Suppressor macrophage treated with lipopolysaccharide for 4 hours (primary cell): ENCODE measurements around the gene PKDREJ.

ENCODE experiments used
- DNase-seq: peaks from one replicate; pipeline ENCODE4 v3.0.0-alpha.2; 2020

Gene PKDREJ

DNA sequence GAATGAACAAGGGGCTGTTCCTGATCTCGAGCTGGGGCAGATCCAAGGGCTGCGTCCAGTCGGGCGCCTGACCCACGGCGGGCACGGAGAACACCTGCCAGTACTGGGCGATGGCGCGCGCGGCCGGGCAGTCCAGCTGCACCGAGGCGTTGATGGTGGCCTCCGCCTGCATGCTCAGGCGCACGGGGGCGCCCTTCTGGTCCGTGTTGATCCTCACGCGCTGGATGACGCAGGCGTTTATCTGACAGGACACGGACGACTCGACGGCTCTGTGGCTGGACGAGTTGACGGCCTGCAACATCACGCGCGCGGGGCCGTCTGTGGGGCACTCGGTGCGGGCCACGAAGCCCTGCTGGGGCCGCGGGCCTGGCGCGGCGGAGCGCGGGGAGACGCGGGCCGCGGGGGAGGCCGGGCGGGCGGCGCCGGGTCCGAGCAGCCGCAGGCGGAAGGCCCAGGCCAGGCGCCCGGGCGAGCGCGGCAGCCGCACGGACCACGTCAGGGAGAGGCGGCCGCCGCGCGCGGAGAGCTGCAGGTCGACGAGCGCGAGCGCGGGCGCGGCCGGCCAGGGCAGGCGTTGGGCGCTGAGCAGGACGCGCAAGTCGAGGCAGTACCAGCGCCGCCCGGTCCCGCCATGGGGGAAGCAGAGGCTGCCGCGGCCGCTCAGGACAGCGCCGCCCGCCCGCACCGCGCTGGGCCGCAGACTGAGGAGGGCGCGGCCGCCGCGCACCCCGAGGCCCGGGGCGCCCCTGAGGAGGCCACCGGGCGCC lies 511 bp downstream of the PKDREJ start:
- peak; percentile 74 for DNase-seq

DNA sequence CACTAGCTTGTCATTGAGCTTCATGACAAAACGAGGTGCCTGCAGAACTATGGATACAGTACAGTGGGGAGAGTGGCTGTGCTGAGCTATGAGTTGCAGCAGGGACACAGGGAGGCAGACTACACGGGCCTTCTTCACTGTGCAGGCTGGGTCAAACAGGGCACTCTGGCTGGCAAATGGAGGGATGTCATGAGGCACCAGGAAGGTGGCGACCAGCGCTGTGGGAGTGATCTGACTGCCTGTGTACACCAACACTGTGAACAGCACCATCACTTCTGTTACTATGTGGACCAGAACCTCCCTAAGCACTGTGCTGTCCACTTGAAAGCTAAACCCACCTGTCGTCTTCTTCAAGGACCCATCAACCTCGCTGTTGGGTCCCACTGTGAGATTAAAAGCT lies 3.1 kb downstream of the PKDREJ start:
- DNase-seq, result no peak

DNA sequence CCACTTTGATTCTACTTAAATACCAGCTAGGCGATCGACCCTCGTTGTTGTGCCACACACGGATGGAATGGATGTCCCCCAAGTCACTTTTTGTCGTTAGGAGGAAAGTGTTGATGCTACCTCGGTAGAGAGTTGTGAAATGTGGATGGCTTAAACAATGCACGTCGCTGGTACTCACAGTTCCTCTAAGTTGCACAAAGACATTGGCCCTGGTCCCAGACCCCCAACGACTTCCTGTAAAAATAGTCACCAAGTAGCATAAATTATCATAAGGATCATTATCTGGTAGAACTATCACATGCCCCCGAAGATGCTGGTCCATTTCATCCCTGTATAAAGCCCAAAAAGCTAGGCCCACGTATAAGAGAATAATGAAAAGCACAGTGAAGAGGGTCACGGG lies 3.8 kb downstream of the PKDREJ start:
- DNase-seq, result peak; percentile 29

GRCh38 chr22:46256358-46256958 lies 6.7 kb downstream of the PKDREJ start:
- DNase-seq, result no peak

- DNase-seq, result no peak
These were observed 11.2 kb downstream of the PKDREJ start for GRCh38 chr22:46251816-46252380.

DNA sequence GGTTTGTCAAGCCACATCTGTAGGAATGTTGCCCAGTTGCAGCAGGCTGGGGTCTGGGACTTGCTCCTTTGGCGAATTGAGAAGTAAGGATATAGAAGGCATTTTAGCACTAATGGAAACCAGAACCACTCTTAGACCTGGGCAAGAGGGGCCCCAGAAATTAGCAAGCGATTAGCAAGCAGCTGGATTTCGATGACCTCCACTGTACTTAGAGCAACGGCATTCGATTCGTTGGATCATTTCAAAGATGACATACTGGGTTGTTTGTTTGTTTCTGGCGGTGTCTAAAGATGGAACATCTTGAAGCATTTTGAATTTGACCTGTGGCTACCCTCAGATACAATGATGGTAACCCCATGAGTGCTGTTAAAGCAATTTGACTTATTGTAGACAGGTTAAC lies 11.9 kb downstream of the PKDREJ start:
- DNase-seq, result no peak

DNA sequence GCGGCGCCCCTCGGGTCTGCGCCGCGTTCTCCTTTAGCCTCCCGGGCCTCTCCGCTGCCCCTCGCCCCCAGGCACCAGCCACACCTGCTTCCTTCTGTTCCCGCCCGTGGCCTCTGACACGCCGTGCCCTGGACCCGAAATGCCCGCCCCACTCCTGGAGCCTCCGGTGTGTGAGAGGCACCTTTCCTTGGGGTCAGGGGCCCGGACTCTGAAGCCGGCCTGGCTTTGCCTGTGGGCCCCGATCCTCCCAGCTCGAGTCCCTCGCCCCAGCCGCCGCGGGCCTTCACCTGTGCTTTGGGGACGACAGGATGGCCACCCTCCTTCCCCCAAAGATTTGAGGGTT lies 12.4 kb downstream of the PKDREJ start:
- no peak for DNase-seq

DNA sequence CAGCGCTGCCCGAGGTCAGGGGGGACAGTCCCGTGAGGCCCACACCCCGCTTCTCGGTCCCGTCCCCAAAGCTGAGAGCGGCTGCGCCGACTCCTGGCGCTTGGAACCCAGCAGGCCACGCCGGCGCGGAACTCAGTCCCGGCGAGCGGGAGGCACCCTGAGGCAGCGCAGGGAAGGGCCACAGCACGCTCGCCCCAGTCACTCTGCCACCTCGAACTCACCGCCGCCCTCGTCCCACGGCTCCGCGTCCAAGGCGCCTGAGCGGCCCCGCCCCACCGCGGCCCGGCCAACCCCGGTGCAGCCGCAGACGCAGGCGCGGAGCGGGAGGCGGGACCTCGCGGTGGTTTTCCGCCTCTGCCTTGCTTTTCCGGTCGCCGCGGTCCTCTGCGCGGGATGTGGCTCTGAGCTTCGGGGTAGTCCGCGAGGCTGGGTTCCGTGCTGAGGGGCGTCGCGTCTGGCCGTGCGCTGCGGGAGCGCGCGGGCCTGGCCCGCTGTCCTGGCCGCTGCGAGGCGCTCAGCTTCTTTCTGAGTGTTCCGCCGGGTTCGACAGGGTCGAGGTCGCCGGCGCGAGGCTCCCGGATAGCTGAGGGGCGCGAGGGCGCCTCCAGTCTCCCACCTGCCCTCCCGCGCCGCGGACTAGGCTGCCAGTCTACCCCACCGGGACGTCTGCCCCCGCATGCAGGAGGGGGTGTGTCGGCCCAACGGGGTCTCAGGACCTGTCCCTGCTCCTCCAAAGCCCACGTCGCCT lies 12.9 kb downstream of the PKDREJ start, which contains the start of gene CDPF1:
TSS of gene CDPF1 (minus strand) at position 259 of the 748 bp plus-strand sequence. CDS start 2,009 bp downstream, outside the sequence.
- peak; percentile 95 for DNase-seq

GRCh38 chr22:46247443-46247975 lies 15.6 kb downstream of the PKDREJ start:
- DNase-seq, result no peak

- no peak for DNase-seq
These were observed 17.0 kb downstream of the PKDREJ start for GRCh38 chr22:46246178-46246577.

GRCh38 chr22:46245511-46245910 lies 17.6 kb downstream of the PKDREJ start:
- no peak for DNase-seq

DNA sequence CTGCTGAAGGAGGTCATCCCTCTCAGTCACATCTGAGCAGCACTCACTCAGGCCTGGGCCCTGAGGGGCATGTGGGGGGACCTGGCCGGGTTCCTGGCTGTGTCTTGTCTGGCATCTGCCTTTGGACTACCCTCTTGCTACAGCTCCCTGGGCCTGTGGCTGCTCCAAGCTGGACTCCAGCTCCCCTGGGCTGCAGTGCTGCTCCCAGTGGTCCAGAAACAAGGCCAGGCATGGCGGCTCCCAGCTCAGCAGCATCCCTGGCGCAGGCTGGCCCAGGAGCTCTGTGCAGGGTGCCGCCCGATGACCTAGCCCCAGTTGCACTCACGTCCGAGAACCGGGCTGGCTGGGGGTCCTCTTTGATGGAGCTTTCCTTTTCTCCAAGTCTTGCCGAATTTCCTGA lies 18.4 kb downstream of the PKDREJ start:
- DNase-seq, result no peak

GRCh38 chr22:46242076-46242475 lies 21.1 kb downstream of the PKDREJ start:
- DNase-seq, result peak; percentile 17

- no peak for DNase-seq
These were observed 21.6 kb downstream of the PKDREJ start for GRCh38 chr22:46241396-46242007.

GRCh38 chr22:46240907-46241306 lies 22.2 kb downstream of the PKDREJ start:
- DNase-seq, result no peak

DNA sequence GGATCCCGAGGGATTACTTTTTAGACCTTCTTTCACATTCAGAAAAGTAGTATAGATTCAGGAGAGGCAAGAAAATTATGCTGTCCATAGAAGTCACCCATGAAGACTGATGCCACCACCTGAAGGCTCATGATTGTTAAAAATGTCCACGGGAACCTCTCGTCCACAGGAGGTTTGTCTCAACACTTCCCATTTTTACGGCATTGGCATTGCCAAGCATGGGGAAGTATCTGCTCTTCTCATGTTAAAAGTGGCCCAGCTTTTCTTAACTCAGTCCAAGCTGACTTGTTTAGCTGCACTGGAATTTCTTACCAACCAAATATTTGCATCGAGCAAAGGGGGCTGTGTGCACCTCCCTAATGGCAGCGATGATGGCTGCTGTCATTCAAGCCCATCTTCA lies 22.6 kb downstream of the PKDREJ start:
- DNase-seq, result peak; percentile 26

- DNase-seq, result no peak
These were observed 23.1 kb downstream of the PKDREJ start for GRCh38 chr22:46240073-46240472.

DNA sequence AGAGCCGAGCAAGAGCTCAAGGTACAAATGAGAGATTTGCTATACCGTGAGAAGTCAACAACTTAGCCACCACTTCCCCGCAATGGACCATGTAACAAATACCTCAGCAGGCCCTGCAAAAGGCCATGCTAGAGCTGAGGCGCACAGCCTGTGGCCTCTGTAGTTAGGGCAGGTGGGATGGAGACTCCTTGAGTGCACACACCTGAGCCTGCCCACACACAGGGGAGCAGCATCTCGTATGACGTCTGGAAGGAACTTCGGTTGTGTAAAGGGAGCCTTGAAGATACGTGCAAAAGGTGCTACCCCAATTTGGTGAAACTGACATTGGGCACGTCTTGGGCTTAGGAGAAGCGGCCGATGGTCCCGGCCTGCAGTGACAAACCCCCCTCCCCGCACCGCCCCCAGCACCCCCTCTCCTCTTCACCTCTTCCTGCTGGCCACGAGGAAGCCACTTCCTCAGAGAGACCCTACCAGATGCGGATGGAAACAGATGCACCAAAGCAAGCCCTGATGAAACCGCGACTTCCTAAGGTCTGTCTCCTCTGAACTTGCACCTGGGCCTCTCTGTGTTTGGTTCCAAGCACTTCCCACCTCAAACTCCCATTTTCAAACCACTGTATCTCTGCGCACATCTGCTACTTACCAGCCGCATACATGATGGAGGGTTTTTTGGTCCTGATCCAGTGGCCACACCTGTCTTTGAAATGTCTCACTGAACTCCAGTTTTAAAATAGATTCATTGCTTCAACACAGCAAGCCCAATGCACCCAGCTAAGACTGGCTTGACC lies 23.7 kb downstream of the PKDREJ start:
- DNase-seq, result no peak

- no peak for DNase-seq
These were observed 24.6 kb downstream of the PKDREJ start for GRCh38 chr22:46238541-46238940.

DNA sequence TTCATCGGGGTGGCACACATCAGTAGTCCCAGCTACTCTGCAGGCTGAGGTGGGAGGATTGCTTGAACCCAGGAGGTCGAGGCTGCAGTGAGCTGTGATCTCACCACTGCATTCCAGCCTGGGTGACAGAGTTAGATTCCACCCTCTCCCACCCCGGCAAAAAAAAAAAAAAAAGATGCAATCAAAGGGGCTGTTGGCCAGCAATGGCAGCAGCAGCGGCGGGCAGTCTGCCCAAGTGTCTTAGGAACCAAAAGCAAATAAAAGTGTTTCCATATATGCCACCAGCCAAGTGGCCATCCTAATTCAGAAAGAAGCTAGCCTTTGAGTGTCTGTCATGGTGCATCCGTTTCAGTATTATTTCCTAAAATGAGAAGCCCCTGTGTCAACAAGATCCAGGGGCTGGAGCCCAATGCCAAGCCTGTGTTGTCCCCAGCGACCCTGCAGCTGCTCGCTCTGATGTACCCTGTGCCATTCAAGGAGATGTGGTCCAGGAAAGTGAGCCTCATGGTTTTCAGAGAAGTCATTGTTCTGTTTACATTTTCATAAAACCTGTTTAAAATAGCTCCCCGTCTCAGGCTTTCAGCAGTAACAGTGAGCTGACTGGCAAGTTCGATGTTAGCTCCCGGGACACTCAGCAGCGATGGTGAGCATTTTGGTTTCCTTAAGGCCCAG lies 25.6 kb downstream of the PKDREJ start:
- DNase-seq, result no peak

- no peak for DNase-seq
These were observed 28.2 kb downstream of the PKDREJ start for GRCh38 chr22:46234969-46235368.
